GM12864 (cell line): ENCODE data around the gene ZNF74.
A peak's percentile ranks its signal among the peaks of the same experiment; 100 is the strongest.
"Not testable (repeated sequence)": the region's sequence is repeated elsewhere in the genome, so short reads cannot be mapped to it uniquely, and the experiment has no call there.

Experiments used
- DNase-seq: peaks from one replicate; pipeline ENCODE4 v3.0.0-alpha.2; 2011; ENCODE audit warnings: low read depth
- H3K4me3 ChIP-seq: 2 replicates; pipeline ENCODE4 v1.5.1; 2011; ENCODE audit warnings: mild to moderate bottlenecking, low read depth, low read length, control low read depth
- TF ChIP-seq, protein P1 (sequence below): IDR thresholded peaks from 2 replicates; pipeline ENCODE4 v1.5.1; 2011; ENCODE audit warnings: low read depth, mild to moderate bottlenecking, moderate library complexity, low read length, control low read depth, inconsistent platforms; ENCODE audit errors: missing control alignments

ZNF74 gene

DNA sequence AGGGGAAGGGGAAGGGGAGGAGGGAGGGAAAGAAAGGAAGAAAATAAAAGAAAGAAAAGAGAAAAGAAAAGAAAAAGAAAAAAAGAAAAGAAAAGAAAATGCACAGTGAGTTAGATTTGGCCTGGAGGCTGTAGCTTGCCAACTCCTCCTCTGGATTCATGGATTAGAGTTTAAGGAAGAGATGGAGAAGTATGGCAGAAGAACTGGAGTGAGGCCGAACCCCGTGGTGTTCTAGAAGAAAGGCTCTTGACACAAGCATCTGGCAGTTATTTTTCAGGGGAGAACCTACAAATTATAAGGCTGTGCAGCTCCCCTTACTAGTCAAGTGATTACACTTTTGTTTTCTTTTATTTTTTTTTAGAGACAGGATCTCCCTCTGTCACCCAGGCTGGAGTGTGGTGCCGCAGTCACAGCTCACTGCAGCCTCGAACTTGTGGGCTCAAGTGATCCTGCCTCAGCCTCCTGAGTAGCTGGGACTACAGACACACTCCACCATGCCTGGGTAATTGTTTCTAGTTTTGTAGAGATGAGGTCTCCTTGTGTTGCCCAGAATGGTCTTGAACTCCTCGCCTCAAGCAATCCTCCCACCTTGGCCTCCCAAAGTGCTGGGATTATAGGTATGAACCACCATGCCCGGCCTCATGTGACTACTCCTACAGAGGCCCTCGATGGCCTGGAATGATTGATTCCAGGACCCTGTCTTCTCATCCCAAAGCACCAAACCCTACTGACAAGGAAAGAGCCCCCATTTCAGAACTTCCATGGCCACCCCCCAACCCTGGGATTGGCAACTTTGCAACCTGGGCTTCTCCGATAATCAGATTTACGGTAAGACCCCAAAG lies 19.5 kb downstream of the ZNF74 start:
- TF ChIP-seq, protein P1, sequence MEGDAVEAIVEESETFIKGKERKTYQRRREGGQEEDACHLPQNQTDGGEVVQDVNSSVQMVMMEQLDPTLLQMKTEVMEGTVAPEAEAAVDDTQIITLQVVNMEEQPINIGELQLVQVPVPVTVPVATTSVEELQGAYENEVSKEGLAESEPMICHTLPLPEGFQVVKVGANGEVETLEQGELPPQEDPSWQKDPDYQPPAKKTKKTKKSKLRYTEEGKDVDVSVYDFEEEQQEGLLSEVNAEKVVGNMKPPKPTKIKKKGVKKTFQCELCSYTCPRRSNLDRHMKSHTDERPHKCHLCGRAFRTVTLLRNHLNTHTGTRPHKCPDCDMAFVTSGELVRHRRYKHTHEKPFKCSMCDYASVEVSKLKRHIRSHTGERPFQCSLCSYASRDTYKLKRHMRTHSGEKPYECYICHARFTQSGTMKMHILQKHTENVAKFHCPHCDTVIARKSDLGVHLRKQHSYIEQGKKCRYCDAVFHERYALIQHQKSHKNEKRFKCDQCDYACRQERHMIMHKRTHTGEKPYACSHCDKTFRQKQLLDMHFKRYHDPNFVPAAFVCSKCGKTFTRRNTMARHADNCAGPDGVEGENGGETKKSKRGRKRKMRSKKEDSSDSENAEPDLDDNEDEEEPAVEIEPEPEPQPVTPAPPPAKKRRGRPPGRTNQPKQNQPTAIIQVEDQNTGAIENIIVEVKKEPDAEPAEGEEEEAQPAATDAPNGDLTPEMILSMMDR: no peak
- no peak overlapping the region for H3K4me3 ChIP-seq
- DNase-seq: no peak

DNA sequence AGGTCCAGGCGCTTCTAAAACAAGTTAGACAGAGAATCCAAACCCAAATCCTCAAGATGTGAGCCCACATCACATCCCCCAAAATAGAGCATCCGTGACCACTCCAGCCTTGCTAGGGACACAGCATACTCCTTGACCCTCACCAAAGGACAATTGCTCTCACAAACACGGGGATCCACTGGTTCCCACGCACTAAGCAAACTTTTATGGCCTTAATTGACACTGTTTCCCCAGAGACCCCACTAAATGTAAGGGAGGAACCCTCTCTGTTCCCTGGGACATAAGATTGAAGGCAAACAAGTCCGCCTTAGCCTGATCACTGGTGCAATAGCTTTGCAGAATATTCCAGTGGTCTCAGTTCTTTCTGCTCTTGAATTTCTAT lies 20.1 kb downstream of the ZNF74 start:
- DNase-seq: no peak
- TF ChIP-seq, protein P1: no peak
- no peak overlapping the region for H3K4me3 ChIP-seq

DNA sequence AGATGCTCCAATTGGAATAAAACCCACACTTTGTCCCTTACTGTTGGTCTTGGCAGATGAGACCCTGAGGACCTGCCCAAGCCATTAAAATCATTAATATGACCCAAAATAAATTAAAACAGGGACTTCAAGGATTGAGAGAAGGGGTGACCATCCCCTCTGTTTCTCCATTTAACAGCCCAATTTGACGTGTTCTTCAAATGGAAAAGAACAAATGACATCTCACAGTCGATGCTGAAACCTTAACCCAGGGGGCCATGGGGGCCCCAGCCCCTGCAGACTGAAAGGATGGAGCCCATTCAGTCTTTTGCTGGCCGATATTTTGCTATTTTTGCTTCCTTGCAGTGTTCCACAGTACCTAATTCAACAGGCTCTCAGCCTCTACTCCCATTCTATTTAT lies 20.5 kb downstream of the ZNF74 start:
- no peak for DNase-seq
- TF ChIP-seq, protein P1: no peak
- H3K4me3 ChIP-seq: no peak overlapping the region

DNA sequence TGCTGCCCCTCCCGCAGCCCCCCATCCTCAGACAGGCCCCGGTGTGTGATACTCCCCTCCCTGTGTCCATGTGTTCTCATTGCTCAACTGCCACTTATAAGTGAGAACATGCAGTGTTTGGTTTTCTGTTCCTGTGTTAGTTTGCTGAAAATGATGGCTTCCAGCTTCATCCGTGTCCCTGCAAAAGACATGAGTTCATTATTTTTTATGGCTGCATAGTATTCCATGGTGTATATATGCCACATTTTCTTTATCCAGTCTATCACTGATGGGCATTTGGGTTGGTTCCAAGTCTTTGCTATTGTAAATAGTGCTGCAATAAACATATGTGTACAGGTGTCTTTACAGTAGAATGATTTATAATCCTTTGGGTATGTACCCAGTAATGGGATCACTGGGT lies 21.3 kb downstream of the ZNF74 start:
- DNase-seq, H3K4me3 ChIP-seq: not testable (repeated sequence)

DNA sequence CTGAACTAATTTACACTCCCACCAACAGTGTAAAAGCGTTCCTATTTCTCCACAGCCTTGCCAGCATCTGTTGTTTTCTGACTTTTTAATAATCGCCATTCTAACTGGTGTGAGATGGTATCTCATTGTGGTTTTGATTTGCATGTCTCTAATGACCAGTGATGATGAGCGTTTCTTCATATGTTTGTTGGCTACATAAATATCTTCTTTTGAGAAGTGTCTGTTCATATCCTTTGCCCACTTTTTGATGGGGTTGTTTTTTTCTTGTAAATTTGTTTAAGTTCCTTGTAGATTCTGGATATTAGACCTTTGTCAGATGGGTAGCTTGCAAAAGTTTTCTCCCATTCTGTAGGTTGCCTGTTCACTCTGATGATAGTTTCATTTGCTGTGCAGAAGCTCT lies 21.7 kb downstream of the ZNF74 start:
- not testable (repeated sequence) for H3K4me3 ChIP-seq, DNase-seq

DNA sequence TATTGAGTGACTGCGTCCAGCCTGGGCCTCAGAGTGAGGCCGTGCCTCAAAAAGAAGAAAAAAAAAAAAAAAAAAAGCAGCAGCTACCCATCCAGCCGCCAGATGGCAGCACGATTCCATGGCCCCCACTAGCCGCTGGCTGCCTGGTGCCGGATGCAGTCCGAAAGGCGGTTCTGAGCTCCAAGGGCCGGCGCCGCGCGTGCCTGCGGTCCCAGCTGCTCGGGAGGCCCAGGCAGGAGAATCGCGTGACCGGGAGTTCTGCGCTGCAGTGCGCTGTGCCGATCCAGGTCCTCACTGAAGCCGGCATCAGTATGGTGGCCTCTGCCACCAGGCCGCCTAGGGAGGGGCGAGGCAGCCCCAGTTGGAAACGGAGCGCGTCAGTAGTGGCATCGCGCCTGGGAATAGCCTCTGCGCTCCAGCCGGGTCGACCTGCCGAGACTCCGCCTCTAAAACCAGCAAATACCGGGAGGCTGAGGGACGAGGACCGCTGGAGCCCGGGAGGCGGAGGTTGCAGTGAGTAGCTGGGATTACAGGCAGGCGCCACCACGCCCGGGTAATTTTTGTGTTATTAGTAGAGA lies 24.3 kb downstream of the ZNF74 start:
- H3K4me3 ChIP-seq: peak overlapping the region; percentile 25
- TF ChIP-seq, protein P1: peak; percentile 92
- peak; percentile 24 for DNase-seq

DNA sequence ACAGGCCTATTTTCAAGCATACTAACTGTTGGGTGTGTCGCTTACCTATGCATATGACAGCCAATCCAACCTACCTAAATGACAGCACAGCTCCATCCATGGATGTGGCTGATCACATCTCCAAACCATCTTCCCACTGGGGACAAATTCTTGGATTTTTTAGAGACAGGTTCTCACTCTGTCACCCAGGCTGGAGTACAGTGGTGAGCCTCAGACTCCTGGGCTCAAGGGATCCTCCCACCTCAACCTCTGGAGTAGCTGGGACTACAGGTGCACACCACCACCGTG lies 25.7 kb downstream of the ZNF74 start:
- no peak for DNase-seq
- H3K4me3 ChIP-seq: no peak overlapping the region
- TF ChIP-seq, protein P1: no peak

DNA sequence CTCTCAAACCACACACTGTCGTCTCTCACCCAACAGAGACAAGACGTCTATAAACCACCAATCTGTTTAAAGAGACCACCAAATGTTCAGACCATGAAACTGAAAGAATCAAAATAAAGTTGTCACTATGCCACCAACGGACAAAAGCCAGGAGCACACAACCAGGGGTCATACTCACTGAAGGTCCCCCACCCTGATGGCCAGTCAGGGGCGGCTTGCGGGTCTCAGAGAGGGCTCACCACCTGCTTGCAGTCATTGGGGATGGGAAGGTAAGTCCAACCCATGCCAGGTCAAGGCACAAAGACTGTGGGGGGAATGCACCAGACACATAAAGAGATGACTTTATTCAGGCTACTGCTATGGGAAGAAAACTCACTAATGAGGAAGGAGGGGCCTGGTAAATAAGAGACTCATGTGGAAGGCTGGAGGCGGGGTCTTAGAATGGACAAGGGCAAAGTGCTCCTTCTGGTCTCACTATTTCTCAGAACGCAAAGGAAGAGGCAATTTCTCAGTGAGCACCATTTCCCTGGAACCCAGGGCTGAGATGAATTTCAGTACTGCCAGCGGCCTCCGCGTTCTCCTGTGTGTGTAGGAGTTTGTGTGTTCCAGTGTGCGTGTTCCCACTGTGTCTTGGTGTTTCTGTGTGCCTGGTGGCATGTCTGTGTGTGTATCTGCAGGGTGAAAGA lies 26.3 kb downstream of the ZNF74 start:
- TF ChIP-seq, protein P1: no peak
- no peak overlapping the region for H3K4me3 ChIP-seq
- no peak for DNase-seq
